ENCODE data around the gene PSENEN. TPM values are rescaled to one million over a fixed set of nuclear protein-coding genes. Genes with fewer than 3 reads are reported as not detected.
A peak's percentile ranks its signal among the peaks of the same experiment; 100 is the strongest.

Gene PSENEN
- total RNA-seq, 1 experiment from 2014 or later: 48.5 TPM

GRCh38 chr19:35750167-35750566 is 4.7 kb downstream of the PSENEN start:
- DNase-seq (ENCODE audit: low read depth): no peak

GRCh38 chr19:35751839-35752745 is 6.6 kb downstream of the PSENEN start:
- no peak for DNase-seq (ENCODE audit: low read depth)

- DNase-seq (ENCODE audit: low read depth): no peak
Measured at GRCh38 chr19:35752746-35753350, 7.4 kb downstream of the PSENEN start.

- DNase-seq (ENCODE audit: low read depth): no peak
Measured at GRCh38 chr19:35753634-35754369, 8.4 kb downstream of the PSENEN start.

- DNase-seq (ENCODE audit: low read depth): no peak
Measured at GRCh38 chr19:35754370-35755130, 9.1 kb downstream of the PSENEN start.

- no peak for DNase-seq (ENCODE audit: low read depth)
Measured at GRCh38 chr19:35755131-35755549, 9.7 kb downstream of the PSENEN start.

GRCh38 chr19:35755550-35756376 is 10.3 kb downstream of the PSENEN start:
- DNase-seq (ENCODE audit: low read depth): no peak

- DNase-seq (ENCODE audit: low read depth): no peak
Measured at GRCh38 chr19:35756377-35757230, 11.2 kb downstream of the PSENEN start, which contains the start of gene HSPB6. HSPB6 (minus strand) TSS chr19:35757029; CDS start chr19:35757008, 21 bp downstream.

- peak; percentile 72 for DNase-seq (ENCODE audit: low read depth)
Measured at GRCh38 chr19:35757231-35757748, 11.8 kb downstream of the PSENEN start.

GRCh38 chr19:35757749-35758608 is 12.5 kb downstream of the PSENEN start, which contains the start of gene PROSER3:
PROSER3 (plus strand) TSS chr19:35758176; CDS start chr19:35758216, 40 bp downstream.
- DNase-seq (ENCODE audit: low read depth): peak; percentile 99

- DNase-seq (ENCODE audit: low read depth): no peak
Measured at GRCh38 chr19:35759697-35760096, 14.2 kb downstream of the PSENEN start.

- DNase-seq (ENCODE audit: low read depth): peak; percentile 49
Measured at GRCh38 chr19:35760711-35761349, 15.4 kb downstream of the PSENEN start.

- no peak for DNase-seq (ENCODE audit: low read depth)
Measured at GRCh38 chr19:35764432-35765315, 19.2 kb downstream of the PSENEN start.

GRCh38 chr19:35766571-35767104 is 21.2 kb downstream of the PSENEN start:
- DNase-seq (ENCODE audit: low read depth): no peak

GRCh38 chr19:35767288-35768081 is 22.0 kb downstream of the PSENEN start:
- no peak for DNase-seq (ENCODE audit: low read depth)

Measured in HT1080 (cell line).